ENCODE results near the gene DUSP11.

GRCh38 chr2:73740767-73741166 is 39.1 kb downstream of the DUSP11 start:
- TF ChIP-seq CTCF (IDR thresholded peaks at IDR 0.05; ENCODE audit: poor library complexity, severe bottlenecking) (no peak), RAD21 (conservative IDR thresholded peaks at IDR 0.05) (no peak), POLR2AphosphoS5 (IDR thresholded peaks at IDR 0.05) (no peak)

Measured in neural cell (in vitro differentiated cells).